Gastroesophageal sphincter (tissue), 3 donors: ENCODE measurements around the gene VSIG10.

ENCODE experiments used
- EP300 ChIP-seq: sonication (generic); formaldehyde crosslinking; IDR thresholded peaks from one replicate; pipeline ENCODE4 v1.6.1; 2017; ENCODE audit warnings: antibody characterized with exemption, mild to moderate bottlenecking
- POLR2A ChIP-seq, 2 donors: fragments of 450-650 bp; IDR thresholded peaks; one replicate each; pipeline ENCODE4 v1.6.1; 2017; ENCODE audit warnings: antibody characterized with exemption in 2 of 2, mild to moderate bottlenecking in 2 of 2, moderate library complexity in 1 of 2
- POLR2AphosphoS5 ChIP-seq: sonication (generic); formaldehyde crosslinking; IDR thresholded peaks from one replicate; pipeline ENCODE4 v1.6.1; 2017; ENCODE audit warnings: antibody characterized with exemption
- TF ChIP-seq, protein P1 (sequence below), 4 experiments: fragments of 200-600 bp in 2 of 4; fragments of 450-650 bp in 2 of 4; sonication (generic) in 1 of 4; IDR thresholded peaks; one replicate each; pipeline ENCODE4 v1.5.1; 2017 to 2019; ENCODE audit warnings: antibody characterized with exemption in 4 of 4, mild to moderate bottlenecking in 2 of 4, moderate library complexity in 2 of 4

- TF ChIP-seq, protein P1, sequence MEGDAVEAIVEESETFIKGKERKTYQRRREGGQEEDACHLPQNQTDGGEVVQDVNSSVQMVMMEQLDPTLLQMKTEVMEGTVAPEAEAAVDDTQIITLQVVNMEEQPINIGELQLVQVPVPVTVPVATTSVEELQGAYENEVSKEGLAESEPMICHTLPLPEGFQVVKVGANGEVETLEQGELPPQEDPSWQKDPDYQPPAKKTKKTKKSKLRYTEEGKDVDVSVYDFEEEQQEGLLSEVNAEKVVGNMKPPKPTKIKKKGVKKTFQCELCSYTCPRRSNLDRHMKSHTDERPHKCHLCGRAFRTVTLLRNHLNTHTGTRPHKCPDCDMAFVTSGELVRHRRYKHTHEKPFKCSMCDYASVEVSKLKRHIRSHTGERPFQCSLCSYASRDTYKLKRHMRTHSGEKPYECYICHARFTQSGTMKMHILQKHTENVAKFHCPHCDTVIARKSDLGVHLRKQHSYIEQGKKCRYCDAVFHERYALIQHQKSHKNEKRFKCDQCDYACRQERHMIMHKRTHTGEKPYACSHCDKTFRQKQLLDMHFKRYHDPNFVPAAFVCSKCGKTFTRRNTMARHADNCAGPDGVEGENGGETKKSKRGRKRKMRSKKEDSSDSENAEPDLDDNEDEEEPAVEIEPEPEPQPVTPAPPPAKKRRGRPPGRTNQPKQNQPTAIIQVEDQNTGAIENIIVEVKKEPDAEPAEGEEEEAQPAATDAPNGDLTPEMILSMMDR (IDR thresholded peaks at IDR 0.05): no peak
- TF ChIP-seq POLR2A (IDR thresholded peaks at IDR 0.05): no peak
- TF ChIP-seq POLR2AphosphoS5: no peak
- TF ChIP-seq EP300: no peak
These were observed 32.8 kb upstream of the VSIG10 start for GRCh38 chr12:118136559-118137003.
